OCI-LY7 (cell line): ENCODE data around the gene RASGRP3.

Source experiments
- EZH2phosphoT487 ChIP-seq: fragments of 200-600 bp; sonication (generic); IDR thresholded peaks from 2 replicates; pipeline ENCODE4 v1.6.1; 2018; ENCODE audit warnings: low read depth, borderline replicate concordance, mild to moderate bottlenecking, mixed run types, antibody characterized with exemption, low read length, moderate library complexity, mixed read lengths
- TF ChIP-seq, protein P1 (sequence below): fragments of 200-600 bp; sonication (generic); conservative IDR thresholded peaks from 2 replicates; pipeline ENCODE4 v1.5.1; 2014; ENCODE audit warnings: mild to moderate bottlenecking, antibody characterized with exemption, low read length, moderate library complexity, mixed read lengths

- TF ChIP-seq, protein P1, sequence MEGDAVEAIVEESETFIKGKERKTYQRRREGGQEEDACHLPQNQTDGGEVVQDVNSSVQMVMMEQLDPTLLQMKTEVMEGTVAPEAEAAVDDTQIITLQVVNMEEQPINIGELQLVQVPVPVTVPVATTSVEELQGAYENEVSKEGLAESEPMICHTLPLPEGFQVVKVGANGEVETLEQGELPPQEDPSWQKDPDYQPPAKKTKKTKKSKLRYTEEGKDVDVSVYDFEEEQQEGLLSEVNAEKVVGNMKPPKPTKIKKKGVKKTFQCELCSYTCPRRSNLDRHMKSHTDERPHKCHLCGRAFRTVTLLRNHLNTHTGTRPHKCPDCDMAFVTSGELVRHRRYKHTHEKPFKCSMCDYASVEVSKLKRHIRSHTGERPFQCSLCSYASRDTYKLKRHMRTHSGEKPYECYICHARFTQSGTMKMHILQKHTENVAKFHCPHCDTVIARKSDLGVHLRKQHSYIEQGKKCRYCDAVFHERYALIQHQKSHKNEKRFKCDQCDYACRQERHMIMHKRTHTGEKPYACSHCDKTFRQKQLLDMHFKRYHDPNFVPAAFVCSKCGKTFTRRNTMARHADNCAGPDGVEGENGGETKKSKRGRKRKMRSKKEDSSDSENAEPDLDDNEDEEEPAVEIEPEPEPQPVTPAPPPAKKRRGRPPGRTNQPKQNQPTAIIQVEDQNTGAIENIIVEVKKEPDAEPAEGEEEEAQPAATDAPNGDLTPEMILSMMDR = no peak
- no peak for TF ChIP-seq EZH2phosphoT487
Observed at GRCh38 chr2:33511141-33511540, 34.7 kb downstream of the RASGRP3 start.
